H9 (cell line): Measurements from ENCODE around the gene AMER3. TPM values are rescaled to one million over a fixed set of nuclear protein-coding genes. Genes with fewer than 3 reads are reported as not detected.

Source experiments
- DNase-seq: peaks from one replicate; pipeline ENCODE4 v3.0.0-alpha.2; 2017
- H2AFZ ChIP-seq: one replicate; pipeline ENCODE4 v1.6.1; 2013; ENCODE audit warnings: mild to moderate bottlenecking, low read length, control low read depth, moderate library complexity
- H2AK5ac ChIP-seq: 2 replicates; pipeline ENCODE4 v1.6.1; 2013; ENCODE audit warnings: low read length, control low read depth, mixed read lengths; ENCODE audit not compliant: insufficient read length
- H2BK120ac ChIP-seq: one replicate; pipeline ENCODE4 v1.6.1; 2013; ENCODE audit warnings: low read depth, mild to moderate bottlenecking, low read length, control low read depth, inconsistent platforms; ENCODE audit not compliant: poor library complexity, severe bottlenecking
- H2BK12ac ChIP-seq: 2 replicates; pipeline ENCODE4 v1.6.1; 2013; ENCODE audit warnings: low read length, control low read depth, mixed read lengths, low read depth; ENCODE audit not compliant: insufficient read length
- H2BK15ac ChIP-seq: 2 replicates; pipeline ENCODE4 v1.6.1; 2013; ENCODE audit warnings: low read depth, low read length, control low read depth
- H2BK20ac ChIP-seq: one replicate; pipeline ENCODE4 v1.6.1; 2013; ENCODE audit warnings: low read depth, mild to moderate bottlenecking, low read length, control low read depth, inconsistent platforms; ENCODE audit not compliant: poor library complexity, severe bottlenecking
- H2BK5ac ChIP-seq: 2 replicates; pipeline ENCODE4 v1.6.1; 2013; ENCODE audit warnings: low read length, control low read depth, mixed read lengths; ENCODE audit not compliant: insufficient read length
- H3K14ac ChIP-seq: 2 replicates; pipeline ENCODE4 v1.6.1; 2013; ENCODE audit warnings: low read length, control low read depth; ENCODE audit not compliant: insufficient read depth
- H3K18ac ChIP-seq: 2 replicates; pipeline ENCODE4 v1.6.1; 2013; ENCODE audit warnings: low read depth, mild to moderate bottlenecking, mixed read lengths, low read length, control low read depth; ENCODE audit not compliant: insufficient read length
- H3K23ac ChIP-seq: 2 replicates; pipeline ENCODE4 v1.6.1; 2013; ENCODE audit warnings: low read length, control low read depth, mixed read lengths, low read depth; ENCODE audit not compliant: insufficient read length
- H3K23me2 ChIP-seq: 2 replicates; pipeline ENCODE4 v1.6.1; 2013; ENCODE audit warnings: low read depth, mild to moderate bottlenecking, mixed read lengths, low read length, control low read depth; ENCODE audit not compliant: insufficient read length, poor library complexity, severe bottlenecking
- H3K27ac ChIP-seq: 2 replicates; pipeline ENCODE4 v1.5.1; 2013; ENCODE audit warnings: low read length, control low read depth, mixed read lengths, low read depth; ENCODE audit not compliant: insufficient read length
- H3K27me3 ChIP-seq: 2 replicates; pipeline ENCODE4 v1.6.1; 2013; ENCODE audit warnings: low read length, control low read depth, inconsistent platforms; ENCODE audit not compliant: insufficient read depth
- H3K4ac ChIP-seq: 2 replicates; pipeline ENCODE4 v1.6.1; 2013; ENCODE audit warnings: low read depth, mild to moderate bottlenecking, control low read depth, inconsistent platforms, low read length, moderate library complexity
- H3K4me1 ChIP-seq: 2 replicates; pipeline ENCODE4 v1.6.1; 2013; ENCODE audit warnings: low read length, control low read depth, inconsistent platforms; ENCODE audit not compliant: insufficient read depth
- H3K4me2 ChIP-seq: 2 replicates; pipeline ENCODE4 v1.6.1; 2013; ENCODE audit warnings: low read length, control low read depth, mixed read lengths; ENCODE audit not compliant: insufficient read length, insufficient read depth
- H3K56ac ChIP-seq: 2 replicates; pipeline ENCODE4 v1.6.1; 2013; ENCODE audit warnings: low read depth, mild to moderate bottlenecking, mixed read lengths, low read length, control low read depth; ENCODE audit not compliant: insufficient read length
- H3K79me1 ChIP-seq: 2 replicates; pipeline ENCODE4 v1.6.1; 2013; ENCODE audit warnings: low read depth, mild to moderate bottlenecking, moderate library complexity, low read length, control low read depth, inconsistent platforms; ENCODE audit not compliant: insufficient read depth, poor library complexity, severe bottlenecking
- H3K79me2 ChIP-seq: 2 replicates; pipeline ENCODE4 v1.6.1; 2013; ENCODE audit warnings: low read length, control low read depth, inconsistent platforms; ENCODE audit not compliant: insufficient read depth
- H3K9ac ChIP-seq: 2 replicates; pipeline ENCODE4 v1.6.1; 2013; ENCODE audit warnings: low read length, control low read depth, mixed read lengths; ENCODE audit not compliant: insufficient read length; ENCODE audit errors: extremely low read depth
- H3K9me3 ChIP-seq: one replicate; pipeline ENCODE4 v1.6.1; 2013; ENCODE audit warnings: low read depth, low read length, inconsistent platforms; ENCODE audit not compliant: control insufficient read depth
- H3T11ph ChIP-seq: one replicate; pipeline ENCODE4 v1.6.1; 2013; ENCODE audit warnings: mild to moderate bottlenecking, low read length, control low read depth, inconsistent platforms
- H4K20me1 ChIP-seq: one replicate; pipeline ENCODE4 v1.6.1; 2013; ENCODE audit not compliant: control insufficient read depth, insufficient read length, insufficient read depth
- H4K5ac ChIP-seq: 2 replicates; pipeline ENCODE4 v1.6.1; 2013; ENCODE audit warnings: low read depth, mild to moderate bottlenecking, mixed read lengths, low read length, control low read depth; ENCODE audit not compliant: insufficient read length
- H4K8ac ChIP-seq: replicated peaks from 2 replicates; pipeline ENCODE4 v1.6.1; 2013; ENCODE audit warnings: low read length, control low read depth, mixed read lengths, low read depth; ENCODE audit not compliant: insufficient read length
- H4K91ac ChIP-seq: 2 replicates; pipeline ENCODE4 v1.6.1; 2013; ENCODE audit warnings: low read depth, mild to moderate bottlenecking, moderate library complexity, mixed read lengths, low read length, control low read depth; ENCODE audit not compliant: insufficient read length
- H3K27ac Mint-ChIP-seq, 3 experiments: 2 replicates in 2 of 3; 3 replicates in 1 of 3; pipeline ENCODE4 v1.8.0; 2020 to 2021; ENCODE audit warnings: mixed read lengths in 3 of 3, mild to moderate bottlenecking in 1 of 3, moderate library complexity in 1 of 3
- H3K27me3 Mint-ChIP-seq: 2 replicates; pipeline ENCODE4 v1.8.0; 2021; ENCODE audit warnings: low read depth, mild to moderate bottlenecking, moderate library complexity, mixed read lengths
- H3K36me3 Mint-ChIP-seq, 3 experiments: 2 replicates in 2 of 3; 3 replicates in 1 of 3; pipeline ENCODE4 v1.8.0; 2020 to 2021; ENCODE audit warnings: low read depth in 3 of 3, mixed read lengths in 3 of 3; ENCODE audit not compliant: insufficient read depth in 1 of 3
- H3K4me1 Mint-ChIP-seq, 2 experiments: 2 replicates each; pipeline ENCODE4 v1.8.0; 2020; ENCODE audit warnings: mixed read lengths in 2 of 2
- H3K4me3 Mint-ChIP-seq, 2 experiments: 2 replicates in 1 of 2; 3 replicates in 1 of 2; pipeline ENCODE4 v1.8.0; 2020 to 2021; ENCODE audit warnings: mild to moderate bottlenecking in 2 of 2, mixed read lengths in 2 of 2, moderate library complexity in 1 of 2
- H3K9me3 Mint-ChIP-seq, 2 experiments: 2 replicates in 1 of 2; 3 replicates in 1 of 2; pipeline ENCODE4 v1.8.0; 2020; ENCODE audit warnings: mild to moderate bottlenecking in 2 of 2, mixed read lengths in 2 of 2, moderate library complexity in 1 of 2
- WGBS: extraction: QIAGEN DNeasy Blood & Tissue Kit; methylation state at CpG from one replicate; pipeline ENCODE4 v1.1.7; 2013; ENCODE audit warnings: missing lambda C conversion rate, low lambda C conversion rate, mixed read lengths; ENCODE audit not compliant: insufficient read length; ENCODE audit errors: extremely low coverage; 5-methylcytosine and 5-hydroxymethylcytosine counted together
- total RNA-seq: library from RNA; stranded (reverse); gene quantifications from 2 replicates; pipeline ENCODE4 v1.2.1, GENCODE V29; 2021
- TF ChIP-seq, protein P1 (sequence below): fragments of 200-600 bp; sonication (generic); conservative IDR thresholded peaks from 3 replicates; pipeline ENCODE4 v1.8.0; 2021; ENCODE audit warnings: antibody characterized with exemption, mild to moderate bottlenecking

Gene AMER3
- total RNA-seq, 1 experiment from 2014 or later, result 0.59 TPM

- H3K4me1 ChIP-seq, result no peaks in the 10 kb centered on the region; the same call in 1 of the 2 replicates
- no CpG with 5 or more reads among the region's 4 CpGs for WGBS
- H3K56ac ChIP-seq, result no peak overlapping the region
- no peak overlapping the region for H2BK12ac ChIP-seq
- no peak overlapping the region for H3K27ac ChIP-seq
- peak overlapping the region in 1 of 2 experiments; percentile 39; a peak in 1 of 5 replicates for H3K4me3 Mint-ChIP-seq
- no peak overlapping the region for H4K8ac ChIP-seq
- no peak overlapping the region for H2BK20ac ChIP-seq
- no peak overlapping the region for H2BK15ac ChIP-seq
- H3K9ac ChIP-seq, result no peak overlapping the region
- H3K23me2 ChIP-seq, result no peaks in the 10 kb centered on the region
- no peak overlapping the region for H2AFZ ChIP-seq
- no peaks in the 10 kb centered on the region for H4K20me1 ChIP-seq
- H4K91ac ChIP-seq, result no peak overlapping the region
- no peak overlapping the region for H3K18ac ChIP-seq
- no peak overlapping the region for H2BK120ac ChIP-seq
- no peak overlapping the region for H2AK5ac ChIP-seq
- H3K23ac ChIP-seq, result no peak overlapping the region
- H3K27me3 ChIP-seq, result no peaks in the 10 kb centered on the region
- H4K5ac ChIP-seq, result no peak overlapping the region
- H3K36me3 Mint-ChIP-seq, result peaks cover 0 to 2% (median 0%) of the 10 kb centered on the region in 3 experiments; a peak in 1 of 7 replicates
- H2BK5ac ChIP-seq, result no peak overlapping the region
- H3K14ac ChIP-seq, result no peak overlapping the region
- H3K79me1 ChIP-seq, result no peaks in the 10 kb centered on the region
- no peak overlapping the region for H3K4ac ChIP-seq
- H3K9me3 Mint-ChIP-seq, result peaks cover 0 to 3% of the 10 kb centered on the region in 2 experiments; a peak in 3 of 5 replicates
- no peak overlapping the region for H3K4me2 ChIP-seq
- no peaks in the 10 kb centered on the region for H3K79me2 ChIP-seq
- no peak for DNase-seq
- H3K27ac Mint-ChIP-seq, result no peak overlapping the region
- peaks cover 5% of the 10 kb centered on the region in 2 experiments; a peak in 3 of 4 replicates for H3K4me1 Mint-ChIP-seq
- H3K27me3 Mint-ChIP-seq, result no peaks in the 10 kb centered on the region; the same call in 1 of the 2 replicates
- no peaks in the 10 kb centered on the region for H3K9me3 ChIP-seq
- H3T11ph ChIP-seq, result no peak overlapping the region
- TF ChIP-seq, protein P1, sequence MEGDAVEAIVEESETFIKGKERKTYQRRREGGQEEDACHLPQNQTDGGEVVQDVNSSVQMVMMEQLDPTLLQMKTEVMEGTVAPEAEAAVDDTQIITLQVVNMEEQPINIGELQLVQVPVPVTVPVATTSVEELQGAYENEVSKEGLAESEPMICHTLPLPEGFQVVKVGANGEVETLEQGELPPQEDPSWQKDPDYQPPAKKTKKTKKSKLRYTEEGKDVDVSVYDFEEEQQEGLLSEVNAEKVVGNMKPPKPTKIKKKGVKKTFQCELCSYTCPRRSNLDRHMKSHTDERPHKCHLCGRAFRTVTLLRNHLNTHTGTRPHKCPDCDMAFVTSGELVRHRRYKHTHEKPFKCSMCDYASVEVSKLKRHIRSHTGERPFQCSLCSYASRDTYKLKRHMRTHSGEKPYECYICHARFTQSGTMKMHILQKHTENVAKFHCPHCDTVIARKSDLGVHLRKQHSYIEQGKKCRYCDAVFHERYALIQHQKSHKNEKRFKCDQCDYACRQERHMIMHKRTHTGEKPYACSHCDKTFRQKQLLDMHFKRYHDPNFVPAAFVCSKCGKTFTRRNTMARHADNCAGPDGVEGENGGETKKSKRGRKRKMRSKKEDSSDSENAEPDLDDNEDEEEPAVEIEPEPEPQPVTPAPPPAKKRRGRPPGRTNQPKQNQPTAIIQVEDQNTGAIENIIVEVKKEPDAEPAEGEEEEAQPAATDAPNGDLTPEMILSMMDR, result no peak
These were observed 51.0 kb downstream of the AMER3 start for GRCh38 chr2:130806370-130806769.
